HepG2 (cell line): ENCODE measurements around the gene AUNIP. TPM values are rescaled to one million over a fixed set of nuclear protein-coding genes. Genes with fewer than 3 reads are reported as not detected.
A peak's percentile ranks its signal among the peaks of the same experiment; 100 is the strongest.

Experiments
- ARHGAP35 ChIP-seq: sonication (generic); formaldehyde crosslinking; IDR thresholded peaks from 2 replicates; pipeline ENCODE4 v1.9.0; 2022; ENCODE audit warnings: mild to moderate bottlenecking, inconsistent platforms, moderate library complexity, missing genetic modification reagents, borderline replicate concordance
- CERS6 ChIP-seq: sonication (generic); formaldehyde crosslinking; IDR thresholded peaks from 2 replicates; pipeline ENCODE4 v1.5.0; 2020; ENCODE audit warnings: missing genetic modification reagents
- CHCHD3 ChIP-seq: sonication (generic); formaldehyde crosslinking; IDR thresholded peaks from 2 replicates; pipeline ENCODE4 v1.8.0; 2022; ENCODE audit warnings: mild to moderate bottlenecking, missing genetic modification reagents, moderate library complexity
- CREB3 ChIP-seq: sonication (generic); formaldehyde crosslinking; IDR thresholded peaks from 2 replicates; pipeline ENCODE4 v1.5.0; 2020; ENCODE audit warnings: missing genetic modification reagents
- CSRNP1 ChIP-seq: sonication (generic); formaldehyde crosslinking; IDR thresholded peaks from 2 replicates; pipeline ENCODE4 v1.8.1; 2023; ENCODE audit warnings: mild to moderate bottlenecking, missing genetic modification reagents
- FOXA1 ChIP-seq, 2 experiments: fragments of 450-650 bp in 1 of 2; sonication (generic) in 1 of 2; formaldehyde crosslinking in 1 of 2; IDR thresholded peaks; 2 replicates each; pipeline versions ENCODE4 v1.4.0 to v1.6.1; 2016 to 2020; ENCODE audit warnings: missing genetic modification reagents in 1 of 2
- FOXM1 ChIP-seq: sonication (generic); formaldehyde crosslinking; IDR thresholded peaks from 2 replicates; pipeline ENCODE4 v1.5.0; 2020; ENCODE audit warnings: missing genetic modification reagents
- GATA4 ChIP-seq: sonication (generic); IDR thresholded peaks from 2 replicates; pipeline ENCODE4 v1.6.1; 2016; ENCODE audit warnings: antibody characterized with exemption, low read depth, borderline replicate concordance
- GLI4 ChIP-seq: sonication (generic); formaldehyde crosslinking; IDR thresholded peaks from 2 replicates; pipeline ENCODE4 v1.5.1; 2020; ENCODE audit warnings: missing genetic modification reagents, mild to moderate bottlenecking, moderate library complexity, borderline replicate concordance
- MAF1 ChIP-seq: sonication (generic); formaldehyde crosslinking; IDR thresholded peaks from 2 replicates; pipeline ENCODE4 v1.5.0; 2020; ENCODE audit warnings: missing genetic modification reagents, borderline replicate concordance
- NFYC ChIP-seq: IDR thresholded peaks from 2 replicates; pipeline ENCODE4 v1.6.1; 2016; ENCODE audit warnings: missing genetic modification reagents, missing compliant biosample characterization
- NRL ChIP-seq: sonication (generic); formaldehyde crosslinking; IDR thresholded peaks from 2 replicates; pipeline ENCODE4 v1.5.0; 2020; ENCODE audit warnings: missing genetic modification reagents, mild to moderate bottlenecking, moderate library complexity, borderline replicate concordance
- PAF1 ChIP-seq: IDR thresholded peaks from 2 replicates; pipeline ENCODE4 v1.6.1; 2016; ENCODE audit warnings: missing genetic modification reagents, missing compliant biosample characterization
- POLR2AphosphoS5 ChIP-seq: IDR thresholded peaks from 2 replicates; pipeline ENCODE4 v1.6.1; 2012; ENCODE audit warnings: low read depth, low read length
- SIX1 ChIP-seq: sonication (generic); formaldehyde crosslinking; IDR thresholded peaks from 2 replicates; pipeline ENCODE4 v1.4.0; 2020; ENCODE audit warnings: missing genetic modification reagents, borderline replicate concordance
- THAP9 ChIP-seq: sonication (generic); formaldehyde crosslinking; IDR thresholded peaks from 2 replicates; pipeline ENCODE4; 2020; ENCODE audit warnings: missing genetic modification reagents, mild to moderate bottlenecking, borderline replicate concordance
- TMF1 ChIP-seq: sonication (generic); formaldehyde crosslinking; IDR thresholded peaks from 2 replicates; pipeline ENCODE4 v1.8.1; 2022; ENCODE audit warnings: low read depth, missing genetic modification reagents
- ZNF660 ChIP-seq: sonication (generic); formaldehyde crosslinking; IDR thresholded peaks from 2 replicates; pipeline ENCODE4 v1.5.1; 2020; ENCODE audit warnings: mild to moderate bottlenecking, low read depth, missing genetic modification reagents, borderline replicate concordance
- ZNF749 ChIP-seq: sonication (generic); formaldehyde crosslinking; IDR thresholded peaks from 2 replicates; pipeline ENCODE4 v1.8.0; 2022; ENCODE audit warnings: mild to moderate bottlenecking, missing genetic modification reagents, moderate library complexity, borderline replicate concordance
- ZNF788 ChIP-seq: sonication (generic); formaldehyde crosslinking; IDR thresholded peaks from 2 replicates; pipeline ENCODE4 v1.5.0; 2020; ENCODE audit warnings: mild to moderate bottlenecking, missing genetic modification reagents, borderline replicate concordance
- ZNF839 ChIP-seq: sonication (generic); formaldehyde crosslinking; IDR thresholded peaks from 2 replicates; pipeline ENCODE4 v1.4.0; 2020; ENCODE audit warnings: missing genetic modification reagents, mild to moderate bottlenecking, borderline replicate concordance
- polyA plus RNA-seq, 8 experiments: library from polyadenylated mRNA; depleted of rRNA in 3 of 8; stranded (reverse) in 7 of 8; unstranded in 1 of 8; fragments of >200 nt; fragmentation: Illumina TruSeq in 4 of 8; extraction: Trizol in 4 of 8; gene quantifications; 2 replicates each; pipeline versions ENCODE4 v1.2.1 to v1.2.3, GENCODE V29; 2011 to 2016; ENCODE audit warnings: low read depth in 4 of 8, missing spikeins in 1 of 8, mixed read lengths in 1 of 8; ENCODE audit not compliant: insufficient read depth in 1 of 8
- total RNA-seq, 5 experiments: library from RNA; depleted of rRNA; stranded (reverse); fragments of >200 nt; fragmentation: Illumina TruSeq; extraction: Trizol; gene quantifications; 2 replicates each; pipeline ENCODE4 v1.2.3, GENCODE V29; 2016; ENCODE audit warnings: low read depth in 1 of 5

Gene AUNIP
- total and polyA plus RNA-seq, 2 of the 13 experiments (the other 11 are each of a cell fraction or from before 2014, with no cell fraction given), result 3.8 to 12.3 TPM

GRCh38 chr1:25858906-25859789, at the start of gene AUNIP (continued):
- TF ChIP-seq NFYC (CRISPR knock-in tag), result no peak
- peak; percentile 95 for TF ChIP-seq CHCHD3 (CRISPR knock-in tag)
- 0 out of 2 replicates have a peak, but pooled peaks have one; percentile 26 for TF ChIP-seq GATA4
- peak; percentile 70 for TF ChIP-seq TMF1 (CRISPR knock-in tag)
- TF ChIP-seq POLR2AphosphoS5, result peak; percentile 97
- no peak for TF ChIP-seq PAF1 (CRISPR knock-in tag)
- no peak for TF ChIP-seq ZNF660 (CRISPR knock-in tag)
- TF ChIP-seq CSRNP1 (CRISPR knock-in tag), result peak; percentile 85
- no peak for TF ChIP-seq ZNF839 (CRISPR knock-in tag)
- TF ChIP-seq GLI4 (CRISPR knock-in tag), result no peak
- TF ChIP-seq CERS6 (CRISPR knock-in tag), result no peak
- TF ChIP-seq MAF1 (CRISPR knock-in tag), result no peak
- TF ChIP-seq NRL (CRISPR knock-in tag), result peak; percentile 19; the same call in 1 of the 2 replicates
- no peak for TF ChIP-seq ZNF788 (CRISPR knock-in tag)
- no peak for TF ChIP-seq SIX1 (CRISPR knock-in tag)
- peak; percentile 64; the same call in 1 of the 2 replicates for TF ChIP-seq CREB3 (CRISPR knock-in tag)
- TF ChIP-seq ARHGAP35 (CRISPR knock-in tag), result peak; percentile 58; the same call in 1 of the 2 replicates
- TF ChIP-seq FOXM1 (CRISPR knock-in tag), result peak; percentile 49; the same call in 1 of the 2 replicates
- no peak for TF ChIP-seq ZNF749 (CRISPR knock-in tag)
- no peak for TF ChIP-seq FOXA1 (IDR thresholded peaks at IDR 0.05)
- peak; percentile 3; the same call in 1 of the 2 replicates for TF ChIP-seq FOXA1 (CRISPR knock-in tag; IDR thresholded peaks at IDR 0.05)
- TF ChIP-seq THAP9, result no peak
